ENCODE data around the gene SHOC2. TPM values are rescaled to one million over a fixed set of nuclear protein-coding genes. Genes with fewer than 3 reads are reported as not detected.

The SHOC2 gene
- total and polyA plus RNA-seq, 2 of the 8 experiments (the other 6 are each of a cell fraction or from before 2014, with no cell fraction given), result 7.6 to 28.2 TPM

DNA sequence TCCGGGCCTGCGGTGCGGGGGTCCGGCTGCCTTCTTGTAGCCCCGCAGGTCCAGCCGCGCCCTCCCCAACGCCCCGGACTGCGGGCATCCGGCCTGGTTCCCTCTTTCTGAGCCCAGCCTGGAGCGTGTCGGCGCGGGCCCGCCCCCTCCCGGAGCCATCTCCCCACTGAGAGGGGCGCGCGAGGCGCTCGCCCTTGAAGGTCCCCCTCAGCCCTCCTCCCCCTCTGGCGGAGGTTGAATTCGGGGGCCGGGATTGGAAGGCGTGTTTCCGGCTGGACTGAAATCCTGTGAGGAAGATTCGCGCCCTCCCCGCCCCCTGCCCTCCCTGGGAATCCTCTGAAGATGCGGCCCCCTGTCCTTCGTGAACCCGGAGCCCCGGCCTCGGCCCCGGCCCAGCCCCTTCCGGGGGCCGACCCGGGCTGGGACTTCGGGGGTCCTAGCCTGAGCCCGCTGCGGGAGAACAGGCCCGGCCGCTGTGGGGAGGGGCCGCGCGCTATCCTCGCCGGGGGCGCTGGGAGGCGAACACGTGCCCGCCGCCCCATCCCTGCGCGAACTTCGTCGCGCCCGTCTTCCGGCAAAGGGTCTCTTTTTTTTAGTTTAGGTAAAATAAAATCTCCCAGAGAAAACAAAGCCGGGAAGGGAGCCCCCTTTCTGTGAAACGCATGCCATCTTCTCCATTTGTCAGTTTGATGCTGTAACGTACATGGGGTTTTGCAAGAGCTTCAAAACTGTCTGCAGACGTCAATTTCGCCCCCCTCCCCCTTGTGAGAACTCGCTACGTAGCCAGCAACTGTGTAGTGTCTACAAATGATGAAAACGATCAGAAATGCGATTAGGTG lies 47.0 kb upstream of the SHOC2 start:
- Histone ChIP-seq H3K36me3 (ENCODE audit: control insufficient read depth in 2 of 4, insufficient read depth in 4 of 4, low read length in 3 of 4) (peaks cover 0 to 3% (median 0%) of the 10 kb centered on the region in 4 experiments; a peak in 2 of 8 replicates), H3K4me2 (ENCODE audit: insufficient read depth in 1 of 2, low read depth in 2 of 2, low read length in 2 of 2) (peak overlapping the region; percentile 81 to 83), H4K8ac (ENCODE audit: extremely low read depth, insufficient read depth, low read length) (peak overlapping the region; percentile 86; the same call in 1 of the 2 replicates), H4K20me1 (replicated peaks in 1 of 2; ENCODE audit: control insufficient read depth in 1 of 2, insufficient read depth in 2 of 2, low read length in 2 of 2) (no peaks in the 10 kb centered on the region), H2AK5ac (ENCODE audit: low read depth, low read length) (no peak overlapping the region), H2BK120ac (replicated peaks; ENCODE audit: low read depth, low read length) (no peak overlapping the region), H3K27me3 (replicated peaks in 1 of 4; ENCODE audit: control insufficient read depth in 3 of 4, extremely low read depth in 1 of 4, insufficient read depth in 3 of 4, low read length in 3 of 4) (no peaks in the 10 kb centered on the region), H3K56ac (replicated peaks; ENCODE audit: insufficient read length, low read depth, low read length) (no peak overlapping the region), H2BK5ac (ENCODE audit: low read depth, low read length) (no peak overlapping the region), H3K79me2 (ENCODE audit: control insufficient read depth in 1 of 2, insufficient read depth in 2 of 2, low read length in 2 of 2) (peaks cover 0 to 11% of the 10 kb centered on the region in 2 experiments; a peak in 2 of 4 replicates), H2AFZ (ENCODE audit: low read length) (0 out of 2 replicates have a peak overlapping the region, but pooled peaks have one; percentile 43), H3K23me2 (ENCODE audit: low read depth, low read length) (peaks cover 2% of the 10 kb centered on the region; the same call in 1 of the 2 replicates), H3K4me3 (ENCODE audit: extremely low read depth in 1 of 4, insufficient read depth in 2 of 4, low read depth in 3 of 4, low read length in 4 of 4) (peak overlapping the region; percentile 50 to 74 (median 64)), H3K4ac (replicated peaks; ENCODE audit: insufficient read length, low read depth, low read length) (no peak overlapping the region), H3K27ac (ENCODE audit: low read depth, low read length) (peak overlapping the region; percentile 77), H3K18ac (ENCODE audit: extremely low read depth, low read length) (peak overlapping the region; percentile 36; the same call in 1 of the 2 replicates), H3K23ac (ENCODE audit: insufficient read length) (no peak overlapping the region), H3K14ac (ENCODE audit: insufficient read length) (no peak overlapping the region), H3K79me1 (ENCODE audit: low read depth, low read length) (no peaks in the 10 kb centered on the region; the same call in 1 of the 2 replicates), H4K5ac (ENCODE audit: insufficient read length, low read depth, low read length) (peak overlapping the region; percentile 51), H3K4me1 (replicated peaks in 1 of 4; ENCODE audit: control insufficient read depth in 3 of 4, insufficient read depth in 4 of 4, low read length in 3 of 4) (peaks cover 4 to 12% (median 8%) of the 10 kb centered on the region in 4 experiments), H2BK20ac (ENCODE audit: low read length) (no peak overlapping the region), H3K9me3 (ENCODE audit: insufficient read depth in 2 of 2, low read depth in 1 of 2, low read length in 1 of 2) (no peaks in the 10 kb centered on the region), H2BK15ac (ENCODE audit: low read length) (no peak overlapping the region), H4K91ac (replicated peaks; ENCODE audit: insufficient read length, low read length) (peak overlapping the region; percentile 88), H2BK12ac (ENCODE audit: low read depth, low read length) (no peak overlapping the region), H3K9ac (replicated peaks in 1 of 4; ENCODE audit: extremely low read depth in 1 of 4, low read depth in 3 of 4, low read length in 3 of 4) (peak overlapping the region; percentile 62 to 88 (median 70))
- 1% methylated on average over 12 of the region's 70 CpGs; no CpG with 5 or more reads in 1 of the 2 experiments for WGBS, 2 experiments (ENCODE audit: extremely low coverage in 1 of 2, insufficient coverage in 1 of 2, insufficient read length in 1 of 2, insufficient replicate concordance in 2 of 2, low coverage in 1 of 2, low lambda C conversion rate in 2 of 2, missing lambda C conversion rate in 1 of 2)
- ChIA-PET POLR2A (ENCODE audit: partially characterized antibody) (interaction anchor here (0.8 to 1.5 kb wide), 9 partner anchors 10 to 568 kb away, joined by 3 to 5 read pairs (median 4); partner anchors contain the start of genes BBIP1, SHOC2 and SMNDC1), CTCF (ENCODE audit: partially characterized antibody) (interaction anchor here (0.6 to 0.7 kb wide), 3 partner anchors 71 to 272 kb away, joined by 3 read pairs; no protein-coding TSS in a partner anchor)
- FAIRE-seq, result no peak
- DNase-seq (ENCODE audit: low read depth in 1 of 2, low spot score in 2 of 2), result peak; percentile 61 to 82
- TF ChIP-seq, protein P1, sequence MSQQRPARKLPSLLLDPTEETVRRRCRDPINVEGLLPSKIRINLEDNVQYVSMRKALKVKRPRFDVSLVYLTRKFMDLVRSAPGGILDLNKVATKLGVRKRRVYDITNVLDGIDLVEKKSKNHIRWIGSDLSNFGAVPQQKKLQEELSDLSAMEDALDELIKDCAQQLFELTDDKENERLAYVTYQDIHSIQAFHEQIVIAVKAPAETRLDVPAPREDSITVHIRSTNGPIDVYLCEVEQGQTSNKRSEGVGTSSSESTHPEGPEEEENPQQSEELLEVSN (IDR thresholded peaks at IDR 0.05), result peak; percentile 82
- TF ChIP-seq YY1 (IDR thresholded peaks at IDR 0.05; ENCODE audit: low read depth, low read length) (0 out of 2 replicates have a peak, but pooled peaks have one; percentile 23), ASH2L (IDR thresholded peaks at IDR 0.05; ENCODE audit: low read length) (peak; percentile 52), POLR2AphosphoS5 (IDR thresholded peaks at IDR 0.05; ENCODE audit: low read depth, low read length) (peak; percentile 67; the same call in 1 of the 2 replicates), CREB1 (IDR thresholded peaks at IDR 0.05) (no peak; the same call in 1 of the 2 replicates), TAF7 (optimal IDR thresholded peaks at IDR 0.05; ENCODE audit: borderline replicate concordance, low read depth, low read length) (peak; percentile 55), PHF8 (conservative IDR thresholded peaks at IDR 0.05; ENCODE audit: low read depth, low read length) (0 out of 2 replicates have a peak, but pooled peaks have one; percentile 22), POLR2A (IDR thresholded peaks at IDR 0.05; ENCODE audit: control extremely low read depth in 1 of 2, low read depth in 2 of 2, low read length in 2 of 2) (peak; percentile 65 to 75), CEBPB (IDR thresholded peaks at IDR 0.05; ENCODE audit: low read depth, low read length) (peak; percentile 52; the same call in 1 of the 2 replicates)
- TF ChIP-seq, protein P2, sequence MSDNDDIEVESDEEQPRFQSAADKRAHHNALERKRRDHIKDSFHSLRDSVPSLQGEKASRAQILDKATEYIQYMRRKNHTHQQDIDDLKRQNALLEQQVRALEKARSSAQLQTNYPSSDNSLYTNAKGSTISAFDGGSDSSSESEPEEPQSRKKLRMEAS (IDR thresholded peaks at IDR 0.05), result peak; percentile 88

All from H1 (cell line).